GM18868 (cell line): ENCODE results near the gene CCDC170.

ENCODE experiments used
- ATAC-seq: cut with Tn5 transposase; IDR thresholded peaks from one replicate; pipeline ENCODE4 v1.9.1; 2021; ENCODE audit warnings: mild to moderate bottlenecking, moderate library complexity; ENCODE audit not compliant: unreplicated experiment

The CCDC170 gene

GRCh38 chr6:151616091-151616513 lies 122.3 kb downstream of the CCDC170 start:
- ATAC-seq = no peak

- ATAC-seq = no peak
These were observed 122.8 kb downstream of the CCDC170 start for GRCh38 chr6:151616600-151616999.

- ATAC-seq = no peak
These were observed 123.7 kb downstream of the CCDC170 start for GRCh38 chr6:151617539-151617938.

GRCh38 chr6:151618717-151619116 lies 124.9 kb downstream of the CCDC170 start:
- ATAC-seq = no peak

GRCh38 chr6:151620179-151620578 lies 126.4 kb downstream of the CCDC170 start:
- no peak for ATAC-seq

- ATAC-seq = no peak
These were observed 130.3 kb downstream of the CCDC170 start for GRCh38 chr6:151624071-151624470.

- ATAC-seq = no peak
These were observed 130.7 kb downstream of the CCDC170 start for GRCh38 chr6:151624481-151624880.

- ATAC-seq = no peak
These were observed 131.2 kb downstream of the CCDC170 start for GRCh38 chr6:151624900-151625536.

- ATAC-seq = peak; percentile 87
These were observed 134.1 kb downstream of the CCDC170 start for GRCh38 chr6:151627689-151628444.

GRCh38 chr6:151629791-151630190 lies 136.0 kb downstream of the CCDC170 start:
- no peak for ATAC-seq

- ATAC-seq = no peak
These were observed 136.6 kb downstream of the CCDC170 start for GRCh38 chr6:151630387-151630786.

- no peak for ATAC-seq
These were observed 137.3 kb downstream of the CCDC170 start for GRCh38 chr6:151630991-151631655.

GRCh38 chr6:151632415-151632987 lies 138.7 kb downstream of the CCDC170 start:
- ATAC-seq = no peak

GRCh38 chr6:151633526-151634335 lies 139.9 kb downstream of the CCDC170 start:
- ATAC-seq = no peak

GRCh38 chr6:151634336-151634720 lies 140.5 kb downstream of the CCDC170 start:
- ATAC-seq = no peak

- no peak for ATAC-seq
These were observed 141.9 kb downstream of the CCDC170 start for GRCh38 chr6:151635741-151636140.

GRCh38 chr6:151637814-151638213 lies 144.0 kb downstream of the CCDC170 start:
- no peak for ATAC-seq

- ATAC-seq = no peak
These were observed 145.9 kb downstream of the CCDC170 start for GRCh38 chr6:151639750-151640149.

GRCh38 chr6:151641028-151641427 lies 147.2 kb downstream of the CCDC170 start:
- ATAC-seq = no peak

- ATAC-seq = no peak
These were observed 154.3 kb downstream of the CCDC170 start for GRCh38 chr6:151647976-151648639.
